Activated effector memory CD4-positive, alpha-beta T cell treated with anti-CD3 and anti-CD28 coated beads, Interleukin-2, amount 50 U/mL, for 16 hours (primary cell): ENCODE results near the gene PTX3.

ENCODE experiments used
- DNase-seq: peaks from one replicate; pipeline ENCODE4 v3.0.0-alpha.2; 2020

Gene PTX3

DNA sequence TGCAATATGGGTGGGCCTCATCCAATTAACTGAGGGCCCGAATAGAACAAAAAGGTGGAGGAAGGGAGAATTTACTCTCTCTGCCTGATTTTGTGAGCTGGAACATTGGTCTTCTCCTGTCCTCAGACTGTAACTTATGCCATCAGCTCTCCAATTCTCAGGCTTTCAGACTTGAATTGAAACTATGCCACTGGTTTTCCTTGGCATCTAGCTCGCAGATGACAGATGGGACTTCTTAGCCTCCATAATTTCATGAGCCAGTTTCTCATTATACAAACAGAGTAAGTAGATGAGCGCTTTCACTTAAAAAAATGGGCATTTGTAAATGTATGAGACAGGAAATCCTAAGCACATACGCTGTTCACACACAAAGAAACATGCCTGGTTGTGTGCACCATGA lies 8.7 kb upstream of the PTX3 start:
- no peak for DNase-seq

DNA sequence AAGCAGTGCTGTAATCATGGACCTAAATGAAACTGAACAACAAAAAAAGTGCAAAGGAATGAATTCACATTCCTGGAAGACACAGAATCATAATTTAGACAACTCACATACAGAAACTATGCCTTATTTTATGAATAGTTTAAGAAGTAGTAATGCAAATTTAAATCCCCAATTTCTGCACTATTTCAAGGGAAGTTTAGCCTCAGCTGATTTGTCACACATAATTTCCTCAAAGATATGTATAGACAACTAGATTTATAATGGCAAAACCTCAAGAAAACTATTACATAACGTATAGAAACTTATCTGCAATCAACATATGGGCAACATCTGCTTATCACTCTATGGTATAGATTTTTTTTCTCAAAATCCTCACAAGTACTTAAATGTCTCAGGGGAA lies 7.8 kb upstream of the PTX3 start:
- DNase-seq: no peak

DNA sequence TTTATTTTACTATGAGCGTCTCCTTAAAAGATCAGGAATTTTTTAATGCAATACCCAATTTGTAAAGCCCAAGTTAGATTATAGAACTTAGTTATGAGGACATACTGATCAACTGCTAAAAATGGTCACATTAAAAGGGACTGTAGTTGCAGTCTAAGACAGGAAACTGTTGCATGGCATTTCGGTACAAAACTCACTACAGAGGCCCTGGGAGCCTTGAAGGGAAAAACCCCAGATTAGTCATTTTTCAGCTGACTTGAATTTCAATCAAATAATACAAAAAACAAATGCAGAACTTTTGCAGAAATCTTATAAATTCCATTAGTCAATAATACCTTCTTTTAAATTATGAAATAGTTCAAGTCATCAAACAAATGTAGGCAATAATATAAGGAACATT lies 6.9 kb upstream of the PTX3 start:
- no peak for DNase-seq

DNA sequence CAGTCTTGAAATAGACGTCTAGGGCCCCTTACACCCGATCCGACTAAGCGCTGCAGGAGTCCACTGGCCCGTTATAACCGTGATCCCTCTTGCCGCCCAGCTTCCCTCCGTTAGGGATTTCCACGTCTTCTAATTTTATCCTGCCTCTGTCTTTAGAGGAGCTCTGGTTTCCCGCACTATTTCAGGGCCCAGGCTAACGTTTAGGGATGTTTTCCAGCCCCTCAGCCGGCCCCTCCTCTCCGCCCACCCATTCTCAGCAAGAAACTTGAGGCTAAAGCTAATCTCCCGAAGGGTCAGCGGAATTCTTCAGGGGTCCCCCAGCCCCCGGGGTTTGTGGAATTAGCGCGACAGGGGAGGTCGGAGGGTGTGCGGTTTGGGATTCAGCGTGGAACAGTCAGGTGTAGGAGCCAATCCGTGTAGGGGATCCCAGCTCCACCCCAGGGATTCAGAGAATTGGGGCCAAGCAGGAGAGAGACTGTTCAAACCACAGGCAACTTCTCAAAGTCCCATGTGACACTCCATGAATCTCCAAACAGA lies 1.6 kb downstream of the PTX3 start:
- no peak for DNase-seq

DNA sequence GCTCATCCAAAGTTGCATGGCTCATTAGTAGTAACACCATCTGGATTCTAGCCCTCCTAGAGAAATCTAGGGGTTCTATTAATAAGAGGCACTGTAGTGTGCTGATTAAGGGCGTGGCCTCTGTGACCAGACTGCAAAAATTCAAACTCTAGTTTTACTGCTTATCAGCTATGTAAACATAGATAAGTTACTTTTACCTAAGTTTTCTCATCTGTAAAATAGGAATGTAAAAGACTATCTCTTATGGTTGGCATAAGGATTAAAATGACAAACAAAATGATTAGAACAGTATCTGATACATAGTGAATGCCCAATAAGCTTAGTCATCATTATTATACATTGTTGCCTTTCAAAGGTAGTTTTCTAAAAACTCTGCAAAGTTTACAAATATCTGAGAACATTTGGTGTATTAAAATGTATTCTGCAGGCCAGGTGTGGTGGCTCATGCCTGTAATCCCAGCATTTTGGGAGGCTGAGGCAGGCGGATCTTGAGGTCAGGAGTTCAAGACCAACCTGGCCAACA lies 4.5 kb downstream of the PTX3 start:
- DNase-seq: no peak

DNA sequence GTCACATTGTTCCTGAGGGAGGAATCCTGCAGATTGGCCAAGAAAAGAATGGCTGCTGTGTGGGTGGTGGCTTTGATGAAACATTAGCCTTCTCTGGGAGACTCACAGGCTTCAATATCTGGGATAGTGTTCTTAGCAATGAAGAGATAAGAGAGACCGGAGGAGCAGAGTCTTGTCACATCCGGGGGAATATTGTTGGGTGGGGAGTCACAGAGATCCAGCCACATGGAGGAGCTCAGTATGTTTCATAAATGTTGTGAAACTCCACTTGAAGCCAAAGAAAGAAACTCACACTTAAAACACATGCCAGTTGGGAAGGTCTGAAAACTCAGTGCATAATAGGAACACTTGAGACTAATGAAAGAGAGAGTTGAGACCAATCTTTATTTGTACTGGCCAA lies 6.1 kb downstream of the PTX3 start:
- no peak for DNase-seq

DNA sequence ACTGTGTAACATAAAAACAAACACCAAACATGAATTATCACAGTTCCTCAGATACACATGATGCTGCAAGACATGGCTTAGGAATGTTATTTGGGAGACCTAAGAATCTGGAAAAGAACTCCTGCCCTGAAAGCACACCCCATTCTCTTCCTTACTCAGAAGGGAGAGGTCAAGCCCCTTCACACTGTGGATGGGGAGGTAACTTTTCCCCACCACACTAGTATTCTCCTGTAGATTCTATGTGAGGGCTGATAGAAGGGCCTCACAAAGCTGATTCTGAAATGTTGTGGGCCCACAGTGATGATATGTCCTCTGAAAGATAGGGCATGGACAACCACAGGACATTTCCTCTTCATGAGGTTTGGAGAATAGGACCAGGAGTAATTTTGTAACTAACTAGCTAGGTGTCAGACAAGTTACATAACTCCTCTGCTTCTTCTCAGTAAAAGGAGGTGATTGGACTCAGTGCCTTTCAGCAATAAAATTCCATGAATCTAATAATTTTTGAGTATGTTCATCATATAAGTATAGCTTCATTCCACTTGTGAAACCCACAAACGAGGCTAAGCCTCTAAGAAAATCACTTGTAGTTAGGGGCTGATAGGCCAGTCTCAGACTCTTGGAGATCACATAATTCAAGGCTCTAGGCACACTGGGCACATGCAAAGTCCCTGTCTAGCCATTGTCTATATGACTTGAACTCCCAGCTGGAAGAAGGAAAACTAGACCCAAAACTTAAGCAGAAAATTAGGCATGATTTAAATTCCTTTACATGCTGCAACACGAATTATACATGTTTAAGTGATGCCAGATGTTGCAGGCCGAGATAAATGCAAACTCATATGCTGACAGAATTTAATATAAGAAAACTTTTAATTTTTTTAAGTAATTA lies 7.5 kb downstream of the PTX3 start:
- DNase-seq: no peak

DNA sequence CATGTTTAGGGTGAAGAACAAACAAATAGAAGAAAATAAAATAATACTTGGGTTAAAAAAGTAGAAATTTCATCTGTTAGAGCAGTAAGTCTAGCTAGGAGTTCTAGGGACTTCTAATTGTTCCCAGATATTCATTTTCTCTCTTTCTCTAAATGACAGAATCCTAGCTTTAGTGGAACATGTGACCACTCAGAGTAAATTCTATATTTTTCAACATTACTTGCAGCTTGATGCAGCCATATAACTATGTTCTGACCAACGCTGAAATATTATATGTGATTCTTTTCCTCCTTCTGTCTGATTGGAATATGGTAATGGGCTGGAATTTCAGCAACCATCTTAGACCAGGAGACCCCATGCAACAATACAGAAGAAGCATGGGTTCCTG lies 8.1 kb downstream of the PTX3 start:
- DNase-seq: no peak

DNA sequence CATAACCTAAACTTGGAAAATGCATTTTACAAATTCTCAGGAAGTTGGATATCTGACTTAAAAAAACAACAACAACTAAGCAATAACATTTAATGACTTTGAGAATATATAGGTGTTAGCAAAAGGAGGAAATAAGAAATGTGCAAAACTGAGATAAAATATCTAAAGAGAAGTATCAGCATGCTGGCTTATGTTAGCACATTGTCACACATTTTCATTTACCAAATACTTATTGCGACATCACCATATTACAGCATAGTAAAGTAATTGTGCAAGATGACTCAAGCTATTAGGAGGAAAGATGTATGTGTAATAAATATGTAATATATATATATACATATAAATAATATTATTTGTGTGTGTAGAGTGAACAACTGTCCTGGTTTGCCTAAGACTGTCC lies 9.2 kb downstream of the PTX3 start:
- no peak for DNase-seq

DNA sequence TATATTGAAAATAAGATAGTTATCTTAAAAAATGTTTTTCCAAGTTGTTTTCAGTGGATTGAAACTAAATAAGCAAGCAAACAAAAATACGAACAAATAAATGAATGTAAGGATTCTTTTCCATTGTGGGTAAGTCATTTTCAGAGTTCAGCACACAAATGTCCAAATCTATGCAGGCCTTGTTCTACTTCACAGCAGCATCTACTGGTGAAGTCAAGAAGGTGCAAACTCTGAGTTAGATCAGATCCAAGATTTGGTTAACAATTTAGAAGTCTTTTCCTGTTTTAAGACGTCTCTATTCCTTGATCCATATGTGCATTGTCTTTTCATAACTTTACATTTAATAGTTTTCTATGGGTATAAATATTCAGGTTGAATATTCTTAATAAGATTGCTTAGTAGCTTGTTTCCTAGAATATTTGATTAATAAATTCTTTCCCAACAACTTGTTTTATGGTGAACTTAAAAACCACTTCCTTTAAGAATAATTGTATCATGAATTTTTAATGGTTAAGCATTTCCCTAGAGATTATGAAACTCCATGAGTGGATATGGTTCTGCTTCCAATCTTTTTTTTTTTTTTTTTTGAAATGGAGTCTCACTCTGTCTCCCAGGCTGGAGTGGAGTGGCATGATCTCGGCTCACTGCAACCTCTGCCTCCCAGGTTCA lies 10.5 kb downstream of the PTX3 start:
- DNase-seq: no peak

DNA sequence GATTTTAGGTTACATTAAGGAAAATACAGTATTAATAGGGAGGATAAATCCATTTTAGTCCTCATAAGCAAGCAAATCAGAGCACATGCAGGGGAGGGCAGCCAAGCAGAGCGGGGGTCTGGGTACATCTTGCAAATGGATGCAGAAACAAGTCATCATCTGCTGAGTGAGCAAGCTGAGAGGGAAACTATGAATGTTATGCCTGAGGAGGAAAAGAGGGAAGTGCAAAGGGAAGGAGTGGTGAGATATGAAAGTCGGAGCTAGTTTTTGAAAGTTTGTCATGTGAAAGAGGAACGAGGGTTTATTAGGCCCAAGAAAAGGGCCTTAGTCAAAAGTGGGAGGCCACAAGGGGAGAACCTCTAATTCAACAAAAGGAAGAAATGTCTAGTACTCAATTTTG lies 15.4 kb downstream of the PTX3 start:
- no peak for DNase-seq

DNA sequence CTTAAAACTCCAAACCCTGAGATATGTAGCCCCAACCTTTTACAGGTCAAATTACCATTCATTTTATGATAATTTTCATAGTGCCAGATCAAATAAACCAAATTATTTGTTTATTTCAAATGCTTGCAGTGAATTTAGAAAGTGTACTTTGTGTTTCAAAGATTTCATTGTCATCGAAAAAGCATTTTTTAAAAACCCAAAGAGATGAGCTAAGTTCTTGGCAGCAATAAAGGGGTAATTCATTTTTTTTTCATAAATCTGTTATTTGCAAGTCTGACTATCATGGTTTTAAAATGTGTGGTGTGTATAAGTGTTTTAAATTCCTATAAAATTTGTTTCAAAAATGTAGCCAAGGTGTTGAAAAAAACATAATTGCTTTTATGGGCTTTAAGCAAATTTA lies 17.2 kb downstream of the PTX3 start:
- DNase-seq: no peak

DNA sequence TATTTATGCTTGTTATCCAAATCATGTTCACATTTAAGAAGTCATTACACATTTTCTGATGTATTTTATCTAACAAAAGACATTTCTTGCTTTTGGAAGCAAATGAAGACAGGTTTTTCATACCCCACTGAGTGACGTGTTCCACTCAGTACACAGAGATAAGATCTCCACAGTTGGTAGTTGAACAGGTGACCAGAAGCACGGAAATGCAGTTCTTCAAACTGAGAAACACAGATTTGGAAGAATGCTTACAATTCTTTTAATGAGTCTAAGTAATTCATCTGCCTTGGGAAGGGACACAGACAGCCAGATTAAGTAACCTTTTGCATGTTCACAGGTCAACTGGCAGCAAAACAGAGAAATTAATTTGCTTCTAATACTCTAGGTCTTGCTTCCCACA lies 23.1 kb downstream of the PTX3 start:
- DNase-seq: no peak

DNA sequence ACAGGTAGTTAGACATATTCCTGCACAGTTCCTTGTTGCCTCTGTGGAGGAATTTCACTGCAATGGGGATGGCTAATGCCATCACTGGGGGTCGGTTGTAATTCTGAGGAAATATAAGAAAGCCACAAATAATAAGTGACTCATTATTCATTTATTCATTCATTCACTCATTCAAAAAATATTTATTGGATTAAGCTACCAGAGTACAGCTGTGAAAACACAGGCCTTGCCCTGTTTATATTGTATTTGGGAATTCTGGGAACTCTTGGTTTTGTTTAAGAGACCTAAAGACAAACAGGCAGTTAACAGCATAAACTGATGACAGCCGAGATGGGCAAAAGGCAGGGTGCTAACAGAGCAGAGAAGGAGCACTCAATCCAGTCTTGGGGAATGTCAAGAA lies 23.6 kb downstream of the PTX3 start:
- DNase-seq: no peak

DNA sequence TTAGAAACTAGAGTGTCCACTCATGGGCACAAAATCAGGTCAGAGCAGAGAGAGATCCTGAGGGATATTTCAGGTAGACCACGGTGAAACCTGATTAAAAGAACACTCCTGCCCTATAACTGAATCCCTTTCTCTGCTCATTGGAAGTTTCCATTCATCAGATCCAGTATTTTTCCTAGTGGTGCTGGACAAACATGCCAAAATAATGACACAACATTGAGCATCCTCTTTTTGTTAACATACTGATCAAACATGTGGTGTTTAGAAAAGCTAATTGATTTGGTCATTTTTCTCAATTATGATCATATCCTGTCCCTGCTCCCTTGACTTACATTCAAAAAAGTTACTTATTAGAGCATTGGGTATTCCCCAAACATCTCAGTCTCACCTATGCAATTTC lies 27.2 kb downstream of the PTX3 start:
- DNase-seq: no peak

DNA sequence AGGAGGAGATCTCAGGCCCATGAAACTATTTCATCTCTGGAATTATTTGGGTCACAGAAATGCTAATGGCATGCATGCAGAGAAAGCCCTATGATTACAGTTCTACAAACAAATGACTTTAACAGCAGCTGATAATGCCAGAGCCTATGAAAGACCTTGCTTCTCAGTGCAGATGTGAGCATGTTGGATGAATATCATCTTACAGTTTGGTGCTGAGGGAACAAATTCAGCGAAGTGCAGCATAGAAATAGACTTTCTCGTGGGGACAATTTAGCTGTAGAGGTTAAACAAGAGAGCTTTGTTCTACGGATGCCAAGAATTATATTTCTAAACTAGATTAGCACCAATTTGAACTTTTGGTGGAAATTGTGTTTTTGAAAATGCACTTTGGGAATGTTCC lies 27.7 kb downstream of the PTX3 start:
- DNase-seq: no peak

DNA sequence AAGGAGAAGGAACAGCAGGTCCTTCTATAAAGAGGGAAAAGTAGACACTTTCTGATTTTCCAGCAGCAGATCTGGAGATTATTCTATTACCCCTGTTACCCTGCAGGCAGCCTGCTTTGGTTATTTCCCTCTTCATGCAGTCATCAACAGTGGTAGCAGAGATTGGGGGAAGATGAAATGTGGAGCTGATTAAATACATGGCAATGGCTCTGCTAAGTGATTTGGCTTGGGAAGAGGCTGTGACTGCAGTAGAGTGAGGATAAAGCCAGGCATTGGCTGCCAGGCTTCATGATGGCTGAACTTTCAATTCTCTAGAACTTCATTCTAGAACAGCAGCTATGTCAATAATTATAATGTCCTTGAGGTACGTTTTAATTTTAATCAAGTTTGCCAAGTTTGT lies 29.1 kb downstream of the PTX3 start:
- DNase-seq: no peak

DNA sequence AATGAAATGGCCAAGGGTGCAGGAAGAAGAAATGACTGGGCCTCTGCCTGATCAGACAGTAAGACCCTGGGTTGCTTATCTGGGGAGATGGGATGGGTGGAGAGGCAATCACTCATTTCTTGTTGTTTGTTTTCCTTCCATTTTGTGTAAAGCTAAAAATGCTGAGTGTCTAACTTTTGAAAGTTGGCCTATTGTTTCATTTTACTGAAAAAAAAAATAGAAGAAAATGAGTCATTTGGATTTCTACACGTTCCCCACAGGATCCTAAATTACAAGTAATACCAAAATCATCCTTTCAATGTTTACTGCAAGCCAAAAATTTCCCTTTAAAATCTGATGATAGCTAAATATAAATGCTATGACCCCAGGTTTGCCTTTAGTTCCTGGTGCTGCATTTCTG lies 30.6 kb downstream of the PTX3 start:
- no peak for DNase-seq

DNA sequence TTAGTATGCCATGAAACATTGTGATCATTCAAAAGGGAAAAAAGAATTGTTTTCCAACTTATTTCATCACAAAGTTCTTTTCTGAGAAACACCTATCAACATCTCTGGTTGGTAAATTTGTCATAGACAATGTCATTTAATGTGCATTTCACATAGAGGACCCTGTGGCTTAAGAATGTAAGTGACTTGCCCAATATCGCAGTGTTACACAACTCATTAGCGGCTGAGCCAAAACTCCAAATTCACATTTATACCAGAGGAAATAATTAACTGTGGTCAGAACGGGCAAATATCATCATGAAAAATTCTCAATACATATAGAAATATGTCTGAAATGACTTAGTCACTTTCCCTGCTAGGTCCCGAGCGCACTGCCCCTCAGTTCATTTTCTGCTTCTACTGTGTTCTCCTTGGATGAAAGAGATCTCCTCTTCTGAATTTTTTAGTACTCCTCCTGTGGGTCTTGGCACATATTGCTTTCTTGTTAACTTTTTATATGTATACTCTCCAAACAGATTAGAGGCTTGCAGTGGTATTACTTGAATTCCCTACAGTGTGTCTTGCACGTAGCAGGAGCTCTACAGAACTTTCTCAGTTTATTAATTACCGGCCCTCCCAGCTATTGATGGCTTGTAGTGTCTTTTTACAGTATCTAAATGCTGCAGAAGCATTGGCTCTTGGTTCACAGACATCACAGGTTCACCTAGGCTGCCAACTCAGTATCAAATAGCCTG lies 33.1 kb downstream of the PTX3 start:
- no peak for DNase-seq

DNA sequence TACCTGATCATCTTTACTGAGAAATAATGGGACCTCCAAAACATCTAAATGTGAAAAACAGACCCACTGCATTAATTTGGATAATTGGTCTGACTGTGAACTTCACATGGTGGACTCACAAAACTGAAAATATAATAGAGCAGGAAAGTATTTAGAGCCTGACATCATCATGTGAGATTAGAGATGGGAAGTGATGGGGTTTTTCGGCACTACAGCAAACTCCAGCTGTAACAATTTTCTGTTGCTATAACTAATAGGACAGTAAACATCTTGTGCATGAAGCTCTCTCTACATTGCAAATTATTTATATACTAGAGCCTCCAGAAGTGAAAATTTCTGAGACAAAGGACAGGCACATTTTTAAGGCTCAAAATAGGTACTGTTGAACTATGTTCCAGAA lies 34.4 kb downstream of the PTX3 start:
- DNase-seq: no peak

DNA sequence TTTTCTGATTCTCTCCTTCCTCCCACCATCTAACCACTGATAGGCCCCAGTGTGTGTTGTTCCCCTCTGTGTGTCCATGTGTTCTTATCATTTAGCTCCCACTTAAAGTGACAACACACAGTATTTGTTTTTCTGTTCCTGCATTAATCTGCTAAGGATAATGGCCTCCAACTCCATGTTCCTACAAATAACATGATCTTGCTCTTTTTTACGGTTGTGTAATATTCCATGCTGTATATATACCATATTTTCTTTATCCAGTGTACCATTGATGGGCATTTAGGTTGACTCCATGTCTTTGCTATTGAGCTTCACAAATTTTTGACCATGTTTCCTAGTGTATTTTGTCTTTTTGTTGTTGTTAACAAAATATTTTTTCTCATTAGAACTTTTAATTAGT lies 36.0 kb downstream of the PTX3 start:
- DNase-seq: no peak

DNA sequence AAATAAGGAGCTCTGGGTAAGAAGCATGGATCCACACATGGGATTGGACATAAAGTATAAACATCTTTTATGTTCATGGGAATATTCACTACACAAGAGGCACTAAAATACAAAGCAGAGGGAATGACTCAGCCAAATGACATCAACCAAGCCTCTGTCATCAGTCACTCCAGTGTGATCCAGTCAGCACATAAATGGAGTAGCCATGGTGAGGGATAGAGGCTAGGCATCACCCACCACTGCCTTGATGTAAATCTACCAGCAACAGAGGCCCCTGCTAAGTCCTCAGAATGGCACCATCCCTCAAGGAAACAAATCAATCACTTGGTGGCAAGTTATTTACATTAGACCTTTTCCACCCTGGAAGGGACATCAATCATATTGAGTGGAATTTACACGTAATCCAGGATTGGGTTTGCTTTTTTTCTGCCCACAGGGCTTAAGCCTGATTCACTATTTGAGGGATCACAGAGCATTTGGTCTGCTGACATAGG lies 39.3 kb downstream of the PTX3 start:
- no peak for DNase-seq

DNA sequence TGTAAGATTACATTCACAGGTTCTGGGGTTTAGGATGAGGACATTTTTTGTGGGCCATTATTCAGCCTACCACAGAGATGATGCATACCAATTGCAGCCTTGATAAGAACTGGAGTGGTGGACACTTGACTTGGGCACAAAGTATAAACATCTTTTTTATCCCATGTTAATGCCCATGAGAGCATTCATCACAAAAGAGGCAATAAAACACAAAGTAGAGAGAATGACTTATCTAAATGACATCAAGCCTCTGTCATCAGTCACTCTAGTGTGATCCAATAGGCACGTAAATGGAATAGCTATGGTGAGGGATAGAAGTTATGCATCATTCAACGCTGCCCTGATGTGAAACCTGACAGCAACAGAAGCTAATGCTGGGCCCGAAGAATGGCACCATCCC lies 40.8 kb downstream of the PTX3 start:
- no peak for DNase-seq
